NCI-H128 (cell line): Measurements from ENCODE around the gene VWA1.
"Not testable (repeated sequence)": the region's sequence is repeated elsewhere in the genome, so short reads cannot be mapped to it uniquely, and the experiment has no call there.

ENCODE experiments used
- DNase-seq: peaks from one replicate; lab custom pipeline; 2025; ENCODE audit not compliant: unreplicated experiment; lab: John Stamatoyannopoulos, UW

The VWA1 gene

DNA sequence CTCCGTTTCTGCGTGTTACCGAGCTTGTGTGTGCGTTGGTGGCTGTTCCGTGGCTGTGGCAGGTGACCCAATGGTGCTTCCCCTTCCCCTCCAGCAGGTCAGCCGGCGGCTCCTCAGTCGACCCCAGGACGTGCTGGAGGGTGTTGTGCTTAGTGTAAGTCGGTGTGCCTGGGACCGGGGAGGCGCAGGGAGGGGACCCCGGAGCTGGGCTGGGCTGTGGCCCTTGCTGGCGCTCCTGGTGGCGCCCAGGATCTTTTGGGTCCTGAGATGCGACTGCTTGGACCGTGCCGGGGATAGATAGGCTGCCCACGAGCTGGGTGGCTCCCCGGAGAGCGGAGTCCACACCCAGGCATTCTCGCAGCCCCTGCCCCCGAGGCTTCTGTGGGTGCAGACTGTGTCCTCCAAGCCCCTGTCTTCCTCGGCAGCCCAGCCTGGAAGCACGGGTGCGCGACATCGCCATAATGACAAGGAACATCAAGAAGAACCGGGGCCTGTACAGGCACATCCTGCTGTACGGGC is 19.9 kb downstream of the VWA1 start:
- no peak for DNase-seq

- not testable (repeated sequence) for DNase-seq
Observed at GRCh38 chr1:1455934-1456333, 20.4 kb downstream of the VWA1 start.

DNA sequence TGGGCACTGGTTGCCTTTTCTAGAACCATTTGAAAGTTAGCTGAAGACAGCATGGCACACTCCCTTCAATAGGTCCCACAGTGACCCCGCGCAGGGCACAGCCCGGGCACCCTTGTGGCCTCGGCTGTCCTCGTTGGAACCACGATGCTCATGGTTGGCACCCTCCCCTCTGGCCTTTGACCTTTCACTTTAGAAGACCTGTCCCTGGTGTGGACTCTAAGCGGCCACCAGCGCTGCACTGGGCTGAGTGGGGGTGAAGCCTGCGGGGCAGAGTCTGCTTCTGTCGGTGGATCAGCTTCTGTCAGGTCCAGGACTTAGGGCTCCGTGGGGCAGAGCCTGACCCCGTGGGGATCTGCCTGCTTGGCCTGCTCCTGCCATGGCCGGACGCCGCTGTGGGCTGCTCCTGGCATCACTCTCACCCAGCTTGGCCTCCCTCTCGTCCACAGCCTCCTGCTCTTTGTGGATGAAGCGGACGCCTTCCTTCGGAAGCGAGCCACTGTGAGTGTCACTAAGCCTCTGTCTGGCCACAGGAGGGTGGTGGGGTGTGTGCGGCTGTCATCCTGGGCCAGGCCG is 21.3 kb downstream of the VWA1 start:
- not testable (repeated sequence) for DNase-seq

DNA sequence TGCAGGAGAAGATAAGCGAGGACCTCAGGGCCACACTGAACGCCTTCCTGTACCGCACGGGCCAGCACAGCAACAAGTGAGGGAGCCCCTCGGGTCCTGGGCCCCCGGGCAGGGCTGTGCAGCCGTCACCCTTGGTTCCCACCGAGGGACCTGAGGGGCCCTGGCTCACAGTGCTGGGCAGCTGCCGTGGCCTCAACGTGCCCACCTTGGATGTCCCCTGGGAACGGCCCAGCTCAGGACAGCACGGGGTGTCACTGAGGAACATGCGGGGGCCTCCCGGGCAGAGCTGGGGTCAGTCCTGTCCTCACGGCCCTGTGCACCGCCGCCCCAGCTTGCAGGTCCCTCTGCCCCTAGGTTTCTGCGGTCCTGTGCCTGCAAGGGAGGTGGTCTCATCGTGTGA is 23.7 kb downstream of the VWA1 start:
- DNase-seq: not testable (repeated sequence)

GRCh38 chr1:1459711-1460110 is 24.2 kb downstream of the VWA1 start:
- DNase-seq: not testable (repeated sequence)

GRCh38 chr1:1460540-1461130 is 25.1 kb downstream of the VWA1 start:
- DNase-seq: no peak

DNA sequence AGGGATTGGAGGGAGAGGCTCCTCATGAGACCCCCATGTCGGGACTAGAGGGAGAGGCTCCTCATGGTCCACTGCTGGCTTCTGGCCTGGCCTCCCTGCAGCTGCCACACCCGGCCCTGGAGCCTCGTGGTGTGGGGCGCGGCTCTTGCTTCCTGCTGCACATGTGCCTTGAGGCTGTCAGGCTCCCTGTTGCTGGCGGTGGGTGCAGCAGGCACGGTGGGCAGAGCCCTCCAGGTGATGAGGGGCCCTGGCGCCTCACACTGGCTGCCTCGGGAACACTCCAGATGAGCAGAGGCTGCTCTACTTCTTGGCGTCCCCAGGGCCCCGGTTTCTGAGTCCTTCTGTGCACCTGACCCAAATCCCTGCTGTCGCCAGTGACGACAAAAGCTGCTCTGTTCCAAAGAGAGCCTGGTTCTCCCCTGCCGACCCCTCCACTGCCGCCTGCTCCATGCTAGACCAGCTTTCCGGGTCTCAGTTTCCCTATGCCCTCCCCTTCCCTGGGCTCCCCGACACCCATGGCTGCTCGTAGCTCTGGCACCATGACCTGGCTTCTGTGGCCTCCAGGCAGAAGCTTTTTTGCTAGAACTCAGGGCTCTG is 26.3 kb downstream of the VWA1 start:
- no peak for DNase-seq

DNA sequence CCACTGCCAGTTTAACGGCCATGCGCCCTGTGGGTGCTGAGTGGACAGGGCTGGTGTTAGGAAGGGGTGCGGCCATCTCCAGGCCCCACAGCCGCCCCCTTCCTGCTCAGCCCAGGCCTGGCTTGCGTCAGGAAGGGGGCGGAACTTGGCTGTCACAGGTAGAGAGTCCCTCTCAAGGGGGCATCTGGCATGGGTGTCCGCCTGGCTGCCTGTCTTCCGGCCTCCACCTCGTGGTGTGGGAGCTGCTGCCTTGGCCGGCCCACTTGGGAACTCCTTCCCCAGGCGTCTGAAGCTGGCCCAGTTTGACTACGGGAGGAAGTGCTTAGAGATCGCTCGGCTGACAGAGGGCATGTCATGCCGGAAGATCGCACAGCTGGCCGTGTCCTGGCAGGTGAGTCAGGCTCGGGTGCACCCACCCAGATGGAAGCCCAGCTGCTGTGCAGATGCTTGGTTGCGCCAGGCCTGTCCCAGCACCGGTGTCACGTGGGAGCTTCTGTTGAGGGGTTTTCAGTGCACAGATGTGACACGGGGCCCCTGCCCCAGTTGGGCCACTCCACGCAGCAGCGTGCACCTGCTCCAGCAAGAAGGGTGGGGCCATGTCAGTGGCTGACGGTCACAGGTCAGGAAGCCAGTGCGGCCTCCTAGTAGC is 27.0 kb downstream of the VWA1 start:
- no peak for DNase-seq

GRCh38 chr1:1463312-1463711 is 27.8 kb downstream of the VWA1 start:
- DNase-seq: no peak

DNA sequence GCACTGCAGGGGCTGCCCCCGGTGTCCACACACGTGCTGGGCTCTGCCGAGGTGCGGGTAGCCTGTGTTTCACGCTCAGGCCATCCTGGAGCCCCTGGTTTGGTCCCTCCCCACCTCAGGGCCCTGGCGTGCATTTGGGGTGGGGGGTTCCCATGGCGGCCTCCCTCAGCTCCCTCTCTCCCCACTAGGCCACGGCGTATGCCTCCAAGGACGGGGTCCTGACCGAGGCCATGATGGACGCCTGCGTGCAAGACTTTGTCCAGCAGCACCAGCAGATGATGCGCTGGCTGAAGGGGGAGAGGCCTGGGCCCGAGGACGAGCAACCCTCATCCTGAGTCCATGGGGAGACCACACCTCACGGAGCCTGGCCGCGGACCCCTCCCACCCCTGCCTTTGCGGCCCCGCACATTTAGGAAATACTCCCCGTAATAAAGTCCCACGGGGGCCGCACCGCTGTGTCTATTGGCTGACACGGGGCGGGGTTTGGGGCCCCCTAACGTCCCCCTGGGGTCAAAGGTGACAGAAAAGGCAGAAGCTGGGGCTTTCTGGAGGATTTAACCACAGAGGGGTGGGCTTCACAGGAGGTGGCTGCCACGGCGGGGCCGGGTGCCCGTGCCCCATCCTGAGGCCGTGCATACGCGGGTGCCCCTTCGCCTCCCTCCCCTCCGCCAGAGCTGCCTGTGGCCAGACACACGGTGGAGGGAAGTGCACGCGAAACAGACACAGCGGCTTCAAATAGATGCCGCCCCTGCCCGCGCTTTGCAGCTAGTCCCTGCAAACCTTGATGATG is 32.9 kb downstream of the VWA1 start:
- not testable (repeated sequence) for DNase-seq

GRCh38 chr1:1470626-1471388 is 35.3 kb downstream of the VWA1 start:
- no peak for DNase-seq

DNA sequence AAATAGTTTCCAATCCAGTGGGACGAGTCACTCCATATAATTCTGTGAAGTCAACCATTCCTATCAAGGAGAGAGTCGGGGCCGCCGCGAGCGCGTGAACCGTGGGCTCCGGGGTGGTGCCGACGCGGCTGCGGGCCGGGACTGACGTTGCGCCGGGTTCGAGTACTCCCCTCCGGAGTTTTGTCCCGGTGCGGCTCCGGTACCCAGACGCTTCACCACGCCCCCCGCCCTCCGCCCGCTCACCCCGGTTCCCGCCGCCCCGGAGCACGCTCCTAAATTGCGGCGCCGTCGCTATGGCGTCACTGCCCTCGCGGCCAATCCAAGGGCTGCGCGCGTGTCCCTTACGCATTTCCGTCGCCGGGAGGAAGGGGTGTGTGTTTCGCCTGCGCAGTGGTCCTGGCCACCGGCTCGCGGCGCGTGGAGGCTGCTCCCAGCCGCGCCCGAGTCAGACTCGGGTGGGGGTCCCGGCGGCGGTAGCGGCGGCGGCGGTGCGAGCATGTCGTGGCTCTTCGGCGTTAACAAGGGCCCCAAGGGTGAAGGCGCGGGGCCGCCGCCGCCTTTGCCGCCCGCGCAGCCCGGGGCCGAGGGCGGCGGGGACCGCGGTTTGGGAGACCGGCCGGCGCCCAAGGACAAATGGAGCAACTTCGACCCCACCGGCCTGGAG is 36.0 kb downstream of the VWA1 start, which contains the start of gene ATAD3B:
ATAD3B (plus strand) TSS at position 377 of the 664 bp plus-strand sequence; CDS start at position 497, 120 bp downstream.
- peak; percentile 85 for DNase-seq

GRCh38 chr1:1472053-1472876 is 36.8 kb downstream of the VWA1 start:
- DNase-seq: not testable (repeated sequence)

- not testable (repeated sequence) for DNase-seq
Observed at GRCh38 chr1:1476011-1476410, 40.5 kb downstream of the VWA1 start.

- no peak for DNase-seq
Observed at GRCh38 chr1:1477206-1477605, 41.7 kb downstream of the VWA1 start.

DNA sequence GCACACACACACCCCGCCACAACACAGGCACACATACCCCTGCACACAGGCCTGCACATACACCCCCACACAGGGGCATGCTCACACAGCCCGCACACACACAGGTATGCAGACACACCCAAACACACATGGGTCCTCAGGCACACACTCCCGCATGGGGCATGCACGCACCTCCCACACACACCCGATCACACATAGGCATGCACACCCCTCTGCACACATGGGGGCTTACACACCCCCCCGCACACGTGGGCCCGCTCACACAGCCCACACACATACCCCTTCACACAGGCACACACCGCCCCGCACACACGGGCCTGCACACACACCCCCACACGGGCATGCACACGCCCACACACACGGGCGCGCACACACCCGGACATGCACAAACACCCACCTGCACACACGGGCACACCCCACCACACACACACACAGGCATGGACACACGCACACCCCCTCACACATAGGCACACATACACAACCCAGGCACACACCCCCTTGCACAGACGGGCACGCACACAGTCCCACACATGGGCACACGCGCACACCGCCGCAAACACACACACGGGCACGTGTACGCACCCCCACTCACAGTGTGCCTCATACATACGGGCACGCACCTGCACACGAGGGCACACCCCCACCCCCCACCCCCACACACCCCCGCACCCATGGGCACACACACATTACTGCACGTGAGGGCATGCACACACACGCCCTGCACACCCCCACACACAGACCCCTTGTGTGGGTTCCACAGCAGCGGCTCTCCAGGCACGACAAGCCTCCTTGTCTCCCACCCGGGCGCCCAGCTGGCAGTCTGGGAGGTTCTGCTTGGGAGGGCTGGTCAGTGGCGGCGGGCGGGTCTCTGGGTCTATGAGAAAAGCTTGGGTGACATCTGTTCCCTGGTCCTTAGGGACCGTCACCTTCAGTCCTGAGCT is 44.3 kb downstream of the VWA1 start:
- no peak for DNase-seq

DNA sequence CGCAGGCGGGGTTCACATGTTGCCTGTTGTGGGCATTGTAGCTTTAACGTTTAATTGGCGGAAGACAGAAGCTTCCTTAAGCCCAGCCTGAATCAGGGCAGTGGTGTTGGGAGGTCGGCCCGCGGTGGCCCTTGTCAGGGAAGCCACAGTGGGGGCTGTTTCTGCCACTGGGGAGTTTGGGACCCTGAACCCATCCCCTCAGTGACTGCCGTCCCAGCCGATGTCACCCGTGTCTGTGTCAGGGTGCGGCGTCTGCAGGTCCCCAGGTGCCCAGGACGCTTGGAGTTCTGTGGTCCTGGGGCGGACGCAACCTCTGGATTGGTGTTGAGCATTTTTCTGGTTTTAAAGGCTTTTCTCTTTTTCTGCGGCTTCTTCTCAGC is 45.0 kb downstream of the VWA1 start:
- DNase-seq: not testable (repeated sequence)

DNA sequence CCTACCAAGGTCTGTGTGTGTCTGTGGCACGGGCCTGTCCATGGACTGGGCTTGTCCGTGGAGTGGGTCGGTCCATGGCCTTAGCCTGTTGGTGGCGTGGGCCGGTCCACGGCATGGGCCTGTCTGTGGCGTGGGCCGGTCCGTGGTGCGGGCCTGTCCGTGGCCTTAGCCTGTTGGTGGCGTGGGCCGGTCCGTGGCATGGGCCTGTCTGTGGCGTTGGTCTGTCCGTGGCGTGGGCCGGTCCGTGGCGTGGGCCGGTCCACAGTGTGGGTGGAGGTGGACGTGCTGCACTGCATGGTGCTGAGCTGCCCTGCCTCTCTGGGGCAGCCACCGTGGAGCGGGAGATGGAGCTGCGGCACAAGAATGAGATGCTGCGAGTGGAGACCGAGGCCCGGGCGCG is 46.3 kb downstream of the VWA1 start:
- DNase-seq: not testable (repeated sequence)
